ENCODE data around the gene CDKN1C.

DNA sequence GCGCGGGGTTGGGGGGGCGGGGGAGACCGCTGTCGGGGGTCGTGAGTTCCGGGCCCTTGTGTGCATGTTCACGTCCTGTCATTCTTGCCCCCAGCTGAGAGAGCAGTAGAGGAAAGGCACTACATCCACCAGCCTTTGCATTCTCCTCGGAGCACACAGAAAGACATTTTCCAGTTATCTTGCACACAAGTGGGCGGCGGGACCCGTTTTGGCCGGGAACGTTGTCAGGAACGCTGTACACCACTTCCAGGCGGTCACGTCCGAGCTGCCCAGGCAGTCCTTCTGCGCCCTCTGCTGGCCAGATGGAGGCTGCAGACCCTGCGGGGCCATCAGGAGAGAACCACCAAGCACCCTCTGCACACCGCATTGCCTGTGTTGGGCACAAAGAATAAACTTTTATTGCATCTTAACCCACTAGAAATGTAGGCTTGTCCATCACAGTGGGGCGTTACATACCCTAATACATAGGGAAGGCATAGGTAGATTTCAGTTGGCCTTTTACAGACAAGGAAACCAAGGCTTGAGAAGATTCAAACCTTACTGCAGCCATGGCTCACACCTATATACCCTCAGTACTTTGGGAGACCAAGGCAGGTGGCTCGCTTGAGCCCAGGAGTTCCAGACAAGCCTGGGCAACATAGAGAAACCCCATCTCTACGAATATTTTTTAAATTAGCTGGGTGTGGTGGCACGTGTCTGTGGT lies 2.8 kb upstream of the CDKN1C start:
- TF ChIP-seq, protein P1, sequence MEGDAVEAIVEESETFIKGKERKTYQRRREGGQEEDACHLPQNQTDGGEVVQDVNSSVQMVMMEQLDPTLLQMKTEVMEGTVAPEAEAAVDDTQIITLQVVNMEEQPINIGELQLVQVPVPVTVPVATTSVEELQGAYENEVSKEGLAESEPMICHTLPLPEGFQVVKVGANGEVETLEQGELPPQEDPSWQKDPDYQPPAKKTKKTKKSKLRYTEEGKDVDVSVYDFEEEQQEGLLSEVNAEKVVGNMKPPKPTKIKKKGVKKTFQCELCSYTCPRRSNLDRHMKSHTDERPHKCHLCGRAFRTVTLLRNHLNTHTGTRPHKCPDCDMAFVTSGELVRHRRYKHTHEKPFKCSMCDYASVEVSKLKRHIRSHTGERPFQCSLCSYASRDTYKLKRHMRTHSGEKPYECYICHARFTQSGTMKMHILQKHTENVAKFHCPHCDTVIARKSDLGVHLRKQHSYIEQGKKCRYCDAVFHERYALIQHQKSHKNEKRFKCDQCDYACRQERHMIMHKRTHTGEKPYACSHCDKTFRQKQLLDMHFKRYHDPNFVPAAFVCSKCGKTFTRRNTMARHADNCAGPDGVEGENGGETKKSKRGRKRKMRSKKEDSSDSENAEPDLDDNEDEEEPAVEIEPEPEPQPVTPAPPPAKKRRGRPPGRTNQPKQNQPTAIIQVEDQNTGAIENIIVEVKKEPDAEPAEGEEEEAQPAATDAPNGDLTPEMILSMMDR (IDR thresholded peaks at IDR 0.05; ENCODE audit: low read depth, low read length, missing input control), result peak; percentile 94
- peak; percentile 95 to 98 for TF ChIP-seq RAD21 (IDR thresholded peaks at IDR 0.05)
- no peak for TF ChIP-seq SP1 (IDR thresholded peaks at IDR 0.05)
- TF ChIP-seq, protein P2, sequence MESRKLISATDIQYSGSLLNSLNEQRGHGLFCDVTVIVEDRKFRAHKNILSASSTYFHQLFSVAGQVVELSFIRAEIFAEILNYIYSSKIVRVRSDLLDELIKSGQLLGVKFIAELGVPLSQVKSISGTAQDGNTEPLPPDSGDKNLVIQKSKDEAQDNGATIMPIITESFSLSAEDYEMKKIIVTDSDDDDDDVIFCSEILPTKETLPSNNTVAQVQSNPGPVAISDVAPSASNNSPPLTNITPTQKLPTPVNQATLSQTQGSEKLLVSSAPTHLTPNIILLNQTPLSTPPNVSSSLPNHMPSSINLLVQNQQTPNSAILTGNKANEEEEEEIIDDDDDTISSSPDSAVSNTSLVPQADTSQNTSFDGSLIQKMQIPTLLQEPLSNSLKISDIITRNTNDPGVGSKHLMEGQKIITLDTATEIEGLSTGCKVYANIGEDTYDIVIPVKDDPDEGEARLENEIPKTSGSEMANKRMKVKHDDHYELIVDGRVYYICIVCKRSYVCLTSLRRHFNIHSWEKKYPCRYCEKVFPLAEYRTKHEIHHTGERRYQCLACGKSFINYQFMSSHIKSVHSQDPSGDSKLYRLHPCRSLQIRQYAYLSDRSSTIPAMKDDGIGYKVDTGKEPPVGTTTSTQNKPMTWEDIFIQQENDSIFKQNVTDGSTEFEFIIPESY (IDR thresholded peaks at IDR 0.05), result no peak
- TF ChIP-seq MAX (IDR thresholded peaks at IDR 0.05), result no peak
- TF ChIP-seq HNF4G (IDR thresholded peaks at IDR 0.05), result no peak
- TF ChIP-seq ATF3 (IDR thresholded peaks at IDR 0.05), result no peak

Data from liver (tissue), 3 donors.